Left colon (tissue), 2 donors: ENCODE results near the gene NRF1. TPM values are rescaled to one million over a fixed set of nuclear protein-coding genes. Genes with fewer than 3 reads are reported as not detected.
A peak's percentile ranks its signal among the peaks of the same experiment; 100 is the strongest.
"Not testable (repeated sequence)": the region's sequence is repeated elsewhere in the genome, so short reads cannot be mapped to it uniquely, and the experiment has no call there.

Source experiments
- ATAC-seq: fragments of 200-7000 bp; cut with Tn5 transposase; one replicate; pipeline ENCODE4 v1.9.1; 2020; ENCODE audit warnings: mild to moderate bottlenecking, moderate library complexity
- DNase-seq, 2 donors: peaks; one replicate each; pipeline ENCODE4 v3.0.0-alpha.2; 2020
- intact Hi-C, 2 donors: fragments of 100-400 bp; cut with DNase I in 1 of 2; cut with micrococcal nuclease in 1 of 2; formaldehyde crosslinking; loops; one replicate each; pipeline versions ENCODE4 v1.11.2 to v1.14.0; 2022; cut with DNase I, micrococcal nuclease
- total RNA-seq, 2 donors: library from RNA; stranded (reverse); fragmentation: NEBNext Ultra II Directional; extraction: Animal tissue kit (Norgen Biotek cat#: 25700); gene quantifications; one replicate each; pipeline ENCODE4 v1.2.1, GENCODE V29; 2021
- donor health status: DM: no; HTN: no; CAD: no.
- donor health status: DM: yes; HTN: yes; CAD: no.

NRF1 gene
- total RNA-seq, 2 donors from 2014 or later: 13.0 to 13.6 TPM

DNA sequence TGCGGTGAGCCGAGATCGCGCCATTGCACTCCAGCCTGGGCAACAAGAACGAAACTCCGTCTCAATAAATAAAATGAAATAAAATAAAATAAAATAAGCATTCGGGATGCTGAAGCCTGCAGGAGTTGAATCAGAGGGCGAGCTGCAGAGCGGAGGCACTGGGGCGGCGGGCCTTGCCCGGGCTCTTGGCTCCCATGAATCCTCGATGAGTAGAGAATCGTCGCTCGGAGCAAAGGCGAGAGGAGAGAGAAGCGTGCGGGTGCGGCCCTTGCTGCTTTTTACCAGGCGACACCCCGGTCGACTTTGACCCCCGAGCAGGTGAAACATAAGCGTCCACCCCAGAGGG lies 172.9 kb downstream of the NRF1 start:
- peak in 1 of 2 donors; percentile 30 for DNase-seq
- no peak for ATAC-seq
- intact Hi-C loops: no loop called here

DNA sequence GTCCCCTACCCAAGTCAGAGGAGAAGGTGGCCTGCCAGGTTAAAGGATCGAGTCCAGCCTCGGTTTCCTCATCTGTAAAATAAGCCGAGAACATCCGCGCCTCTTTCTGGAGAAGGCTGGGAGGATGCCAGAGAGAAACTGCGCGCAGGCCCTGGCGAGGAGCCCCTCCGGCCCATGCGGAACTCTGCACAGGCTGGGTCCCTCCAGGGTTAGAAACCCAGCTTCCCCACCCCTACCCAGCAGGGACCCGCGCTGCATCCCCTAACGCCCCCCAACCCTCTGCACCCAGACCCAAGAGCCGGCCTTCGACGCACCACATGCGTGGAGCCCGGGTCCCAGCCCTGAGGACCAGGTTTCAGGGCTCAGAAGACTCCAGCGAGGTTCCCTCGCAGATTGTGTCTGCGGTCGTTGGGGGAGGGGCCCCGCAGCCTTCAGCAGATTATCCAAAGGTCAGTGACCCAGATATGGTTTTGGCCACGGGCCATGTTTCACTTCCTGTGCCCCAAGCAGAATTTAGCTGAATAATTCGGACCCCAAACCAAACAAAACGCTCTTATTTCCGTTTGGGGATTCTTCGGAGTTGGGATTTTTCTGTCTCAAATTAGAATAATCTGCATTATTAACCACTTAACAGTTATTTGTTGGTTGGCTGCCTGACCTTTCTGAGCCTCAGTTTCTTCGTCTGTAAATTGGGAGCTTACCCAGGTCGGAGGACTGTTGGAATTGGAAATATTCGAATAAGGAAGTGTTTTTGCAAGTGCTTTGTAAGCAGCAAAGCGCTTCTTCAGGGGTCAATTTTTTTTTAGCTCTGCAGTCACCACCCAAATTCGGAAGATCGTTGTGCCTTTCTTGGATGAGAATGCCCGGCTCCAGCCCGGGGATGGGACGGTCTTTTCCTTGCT lies 173.5 kb downstream of the NRF1 start:
- DNase-seq: peak; percentile 41 to 61

DNA sequence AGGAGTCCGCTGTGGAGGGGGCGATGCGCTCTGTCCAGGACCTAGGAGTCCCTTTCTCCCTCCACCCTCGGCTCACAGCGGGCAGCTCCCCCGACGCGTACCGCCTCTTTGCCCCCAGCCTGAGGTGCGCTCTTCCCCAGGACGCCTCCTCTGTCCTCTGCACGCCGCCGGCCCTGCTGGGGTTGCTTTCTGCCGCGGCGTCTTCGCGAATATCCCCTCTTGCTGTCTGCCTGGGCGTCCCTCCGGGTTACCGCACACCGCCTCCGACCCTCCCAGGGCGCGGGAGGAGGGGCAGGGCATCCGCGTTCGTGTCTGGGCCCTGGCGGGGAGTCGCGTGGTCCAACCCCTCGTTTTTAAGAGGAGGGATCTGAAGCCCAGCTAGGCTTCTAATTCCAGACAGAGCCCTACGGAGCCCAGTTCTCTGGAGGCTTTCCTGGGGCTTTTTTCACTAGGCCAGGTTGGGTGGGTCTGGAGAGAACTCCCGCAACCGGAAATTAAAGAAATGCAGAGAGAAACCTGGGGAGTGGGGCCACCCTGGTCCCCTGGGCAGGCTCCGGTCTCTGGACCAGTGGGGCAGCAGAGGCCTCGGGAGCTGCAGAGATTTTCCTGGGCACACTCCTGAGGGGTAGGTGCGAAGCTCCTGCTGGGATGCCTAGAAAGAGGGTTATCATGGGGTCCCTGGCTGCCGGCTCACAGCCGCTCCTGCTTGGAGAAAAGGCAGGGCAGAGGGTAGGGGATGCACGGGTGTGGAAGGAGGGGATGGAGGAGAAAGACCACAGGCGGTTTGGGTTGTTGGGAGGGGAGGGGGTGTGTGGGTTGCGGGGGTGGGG lies 174.4 kb downstream of the NRF1 start:
- intact Hi-C loops: no loop called here
- DNase-seq: no peak
- ATAC-seq: no peak

More for the DNA sequence above, 173.5 kb downstream of the NRF1 start:
- no peak for ATAC-seq
- intact Hi-C loops: no loop called here

DNA sequence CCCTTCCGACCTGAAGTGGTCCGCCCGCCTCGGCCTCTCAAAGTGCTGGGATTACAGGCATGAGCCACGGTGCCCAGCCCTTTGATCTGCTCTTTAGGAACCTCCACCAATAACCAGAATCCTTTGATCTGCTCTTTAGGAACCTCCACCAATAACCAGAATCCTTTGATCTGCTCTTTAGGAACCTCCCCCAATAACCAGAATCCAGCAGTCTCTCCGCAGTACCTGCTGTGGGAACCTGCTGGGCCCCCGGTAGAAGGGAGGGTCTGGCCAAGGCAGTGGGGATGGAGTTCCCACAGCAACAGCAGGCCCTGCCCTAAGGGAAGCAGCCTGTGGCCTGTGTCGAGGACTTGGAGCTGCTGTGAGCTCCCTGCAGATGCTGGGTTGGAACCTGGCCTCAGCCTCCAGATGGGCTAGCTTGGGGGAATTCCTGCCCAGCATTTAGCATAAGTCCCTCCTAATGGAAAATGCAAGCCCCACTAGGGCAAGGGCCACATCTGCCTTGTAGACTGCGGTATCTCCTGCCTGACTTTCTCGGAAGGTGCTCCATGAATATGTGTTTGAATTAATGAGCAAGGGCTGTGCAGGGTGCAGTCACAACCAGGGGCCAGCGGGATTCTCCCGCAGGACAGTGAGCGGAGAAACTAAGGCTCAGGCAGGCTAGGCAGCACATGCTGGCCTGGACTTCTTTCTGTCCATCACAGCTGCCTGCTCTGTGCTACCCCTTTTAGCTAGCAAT lies 175.5 kb downstream of the NRF1 start:
- DNase-seq: no peak
- intact Hi-C loops: no loop called here
- no peak for ATAC-seq

DNA sequence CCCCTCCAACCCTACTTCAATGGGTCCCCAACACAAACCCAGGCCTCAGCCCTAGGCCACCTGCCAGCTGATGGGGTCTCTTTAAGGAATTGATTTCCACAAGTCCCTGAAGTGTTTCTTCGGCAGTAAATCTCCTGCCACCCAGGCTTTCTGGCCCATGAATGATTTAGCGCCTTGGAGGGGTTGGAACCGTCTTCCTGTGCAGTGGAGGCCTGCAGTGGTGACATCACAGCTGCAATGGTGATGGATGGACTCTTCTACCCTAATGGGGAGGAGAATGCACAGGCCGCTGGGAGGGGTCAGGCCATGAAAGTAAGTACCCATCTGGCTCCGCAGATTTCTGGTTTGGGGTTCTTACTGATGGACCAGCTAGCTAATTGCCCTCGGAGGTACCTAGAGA lies 177.5 kb downstream of the NRF1 start:
- intact Hi-C loops: no loop called here
- DNase-seq (no peak), ATAC-seq (no peak)

DNA sequence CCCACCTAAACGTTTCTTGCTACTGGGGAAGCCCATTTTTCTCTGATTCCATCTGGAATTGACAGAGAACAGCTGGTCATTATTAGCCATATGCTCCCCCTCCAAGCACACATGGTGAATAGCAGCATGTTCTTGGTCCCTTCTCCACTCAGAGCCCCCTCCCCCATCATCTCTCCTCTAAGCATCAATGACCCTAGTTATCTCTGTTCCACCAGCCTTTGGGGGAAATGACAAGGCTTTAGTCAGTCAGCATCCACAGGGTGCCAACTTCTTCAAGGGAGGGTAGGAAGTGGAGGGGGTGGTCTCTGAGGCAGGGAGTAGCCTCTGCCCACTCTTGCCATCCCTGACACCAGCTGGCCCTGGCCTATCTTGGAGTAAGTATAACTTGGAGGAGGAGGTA lies 178.1 kb downstream of the NRF1 start:
- DNase-seq (no peak), ATAC-seq (no peak)
- intact Hi-C loops: no loop called here

DNA sequence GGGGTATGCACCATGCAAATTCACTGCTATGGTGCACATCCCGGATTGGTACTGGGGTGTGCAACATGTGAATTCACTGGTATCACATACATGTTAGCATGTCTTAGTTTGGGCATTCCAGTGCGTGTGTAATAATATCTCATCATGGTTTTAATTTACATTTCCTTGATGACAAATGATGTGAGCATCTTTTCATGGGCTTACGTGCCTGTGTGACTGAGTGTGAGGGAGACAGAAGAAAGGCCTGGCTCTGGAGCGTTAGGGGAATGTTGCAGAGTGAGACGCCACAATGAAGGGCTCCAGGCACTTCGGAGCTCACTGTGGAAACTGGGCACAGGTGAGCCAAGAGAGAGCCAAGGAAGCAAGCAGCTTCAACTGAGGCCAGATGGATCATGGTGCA lies 178.6 kb downstream of the NRF1 start:
- intact Hi-C loops: no loop called here
- DNase-seq (no peak), ATAC-seq (no peak)

DNA sequence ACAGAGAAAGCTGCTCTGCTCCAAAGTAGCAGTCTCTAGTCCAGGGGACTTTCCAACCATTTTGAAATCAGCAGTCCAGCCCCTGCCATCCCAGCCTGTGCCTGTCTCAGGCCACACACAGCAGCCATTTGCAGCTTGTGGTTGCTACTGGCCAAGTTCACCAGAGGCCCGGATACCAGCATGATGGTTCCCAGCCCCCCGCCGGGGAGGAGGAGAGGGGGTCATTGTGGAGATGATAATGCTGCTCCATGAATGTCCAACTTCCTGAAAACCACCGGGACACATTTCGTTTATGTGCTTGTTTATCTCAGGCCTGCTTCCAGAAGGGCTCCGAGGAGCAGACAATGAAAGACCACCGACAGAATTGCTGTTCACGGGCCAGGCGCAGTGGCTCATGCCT lies 181.2 kb downstream of the NRF1 start:
- DNase-seq: no peak
- intact Hi-C loops: no loop called here
- ATAC-seq: no peak

DNA sequence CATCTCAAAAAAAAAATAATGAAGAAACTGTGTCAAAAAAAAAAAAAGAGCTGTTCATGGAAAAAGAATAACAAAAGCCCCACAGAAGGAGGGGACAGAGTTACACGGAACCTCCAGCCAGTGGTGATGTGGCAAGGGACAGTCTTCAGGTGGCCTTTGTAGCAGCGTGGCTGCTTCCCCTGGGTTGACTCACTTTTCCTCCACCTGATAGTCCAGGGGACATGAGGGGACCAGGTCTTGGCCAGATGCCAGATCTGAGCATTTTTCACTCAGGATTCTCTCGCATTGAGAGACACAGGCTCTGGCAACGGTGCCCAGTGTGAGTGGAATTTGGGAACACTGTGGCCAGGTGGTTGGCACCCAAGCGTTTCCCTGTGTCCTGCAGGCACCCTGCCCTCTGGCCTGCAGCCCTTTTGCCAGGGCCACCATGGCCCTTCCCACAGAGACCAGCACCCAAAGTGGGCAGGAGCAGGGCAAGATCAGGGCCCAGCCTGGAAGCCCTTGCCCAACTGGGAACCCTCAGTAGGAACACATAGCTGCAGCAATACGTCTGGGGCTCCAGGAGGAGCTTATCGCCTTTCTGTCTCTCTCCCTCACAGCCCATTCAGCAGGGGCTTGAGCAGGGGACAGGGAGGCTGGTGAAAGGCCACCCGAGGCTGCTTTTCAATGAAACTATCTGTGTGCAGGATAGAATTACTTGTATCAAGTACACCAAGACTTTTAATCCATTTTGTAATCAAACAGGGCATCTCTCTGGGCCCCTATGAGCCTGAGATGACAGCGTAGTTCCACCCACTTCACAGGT lies 182.2 kb downstream of the NRF1 start:
- no peak for ATAC-seq

DNA sequence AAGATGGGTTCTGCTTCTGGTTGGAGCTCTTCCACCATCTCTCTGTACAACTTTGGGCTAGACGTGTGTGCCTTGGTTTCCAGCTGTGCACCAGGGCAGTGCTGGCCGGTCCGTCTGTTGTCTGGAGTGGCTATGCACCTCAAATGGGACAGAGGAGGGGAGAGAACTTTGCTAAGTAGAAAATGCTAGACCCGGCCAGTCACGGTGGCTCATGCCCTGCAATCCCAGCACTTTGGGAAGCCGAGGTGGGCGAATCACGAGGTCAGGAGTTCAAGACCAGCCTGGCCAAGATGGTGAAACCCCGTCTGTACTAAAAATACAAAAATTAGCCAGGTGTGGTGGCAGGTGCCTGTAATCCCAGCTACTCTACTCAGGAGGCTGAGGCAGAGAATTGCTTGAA lies 182.9 kb downstream of the NRF1 start:
- DNase-seq, intact Hi-C loops, ATAC-seq: not testable (repeated sequence)

More for the DNA sequence above, 182.2 kb downstream of the NRF1 start:
- no peak for DNase-seq
- intact Hi-C loops: no loop called here

DNA sequence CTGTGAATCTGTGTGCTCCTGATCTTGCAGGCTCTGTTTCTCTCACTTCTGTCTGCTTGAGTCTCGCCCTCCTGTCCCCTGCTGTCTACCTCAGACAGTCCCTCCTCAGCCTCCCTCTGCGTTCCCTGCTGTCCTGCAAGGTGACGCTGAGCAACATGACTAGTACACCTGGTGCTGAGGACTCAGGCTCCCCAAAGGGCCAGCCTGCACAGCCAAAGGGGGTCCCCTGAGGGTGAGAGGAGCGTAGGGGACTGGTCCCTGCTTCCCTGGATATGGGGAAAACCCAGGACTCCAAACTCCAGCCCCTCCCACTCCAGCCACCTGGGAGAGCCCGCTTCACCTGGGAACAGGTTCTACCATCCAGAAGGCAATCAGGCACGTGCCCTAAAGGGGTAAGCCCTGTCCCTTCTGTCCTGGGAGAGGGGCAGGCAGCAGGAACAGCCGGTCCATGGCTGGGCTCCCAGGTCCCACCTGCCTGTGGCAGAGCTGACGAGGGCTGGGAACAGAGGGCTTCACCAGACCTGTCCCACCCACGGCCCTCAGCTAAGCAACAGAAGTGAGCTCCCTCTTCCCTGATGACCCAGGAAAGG lies 184.8 kb downstream of the NRF1 start:
- DNase-seq: no peak
- no peak for ATAC-seq
- intact Hi-C loops: no loop called here

DNA sequence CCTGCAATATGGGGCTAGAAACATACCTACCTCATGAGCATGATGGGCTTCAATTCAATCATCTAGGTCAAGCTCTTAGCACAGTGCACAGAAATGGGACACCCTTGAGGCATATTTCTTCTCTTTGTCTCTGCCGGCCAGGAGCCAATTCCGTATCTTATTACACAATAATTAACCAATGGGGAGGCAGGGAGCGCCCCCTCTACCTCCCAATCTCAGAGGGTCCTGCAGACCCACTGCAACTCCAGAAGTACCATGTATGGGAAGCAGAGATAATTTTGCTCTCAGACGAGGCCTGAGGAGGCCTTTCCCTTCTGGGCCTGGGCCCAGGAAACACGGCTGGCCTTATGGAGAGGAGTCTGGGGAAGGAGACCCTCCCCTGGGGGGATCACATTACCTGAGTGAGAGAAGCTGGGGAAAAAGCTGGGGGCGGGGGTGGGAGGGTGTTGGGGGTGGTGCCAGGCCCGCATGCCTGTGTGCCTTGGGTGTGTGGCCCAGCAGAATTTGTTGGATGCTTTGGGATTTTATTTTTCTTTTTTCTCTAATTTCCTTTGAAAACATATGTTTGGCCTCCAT lies 185.8 kb downstream of the NRF1 start:
- DNase-seq (no peak), ATAC-seq (no peak)
- intact Hi-C loops: no loop called here

DNA sequence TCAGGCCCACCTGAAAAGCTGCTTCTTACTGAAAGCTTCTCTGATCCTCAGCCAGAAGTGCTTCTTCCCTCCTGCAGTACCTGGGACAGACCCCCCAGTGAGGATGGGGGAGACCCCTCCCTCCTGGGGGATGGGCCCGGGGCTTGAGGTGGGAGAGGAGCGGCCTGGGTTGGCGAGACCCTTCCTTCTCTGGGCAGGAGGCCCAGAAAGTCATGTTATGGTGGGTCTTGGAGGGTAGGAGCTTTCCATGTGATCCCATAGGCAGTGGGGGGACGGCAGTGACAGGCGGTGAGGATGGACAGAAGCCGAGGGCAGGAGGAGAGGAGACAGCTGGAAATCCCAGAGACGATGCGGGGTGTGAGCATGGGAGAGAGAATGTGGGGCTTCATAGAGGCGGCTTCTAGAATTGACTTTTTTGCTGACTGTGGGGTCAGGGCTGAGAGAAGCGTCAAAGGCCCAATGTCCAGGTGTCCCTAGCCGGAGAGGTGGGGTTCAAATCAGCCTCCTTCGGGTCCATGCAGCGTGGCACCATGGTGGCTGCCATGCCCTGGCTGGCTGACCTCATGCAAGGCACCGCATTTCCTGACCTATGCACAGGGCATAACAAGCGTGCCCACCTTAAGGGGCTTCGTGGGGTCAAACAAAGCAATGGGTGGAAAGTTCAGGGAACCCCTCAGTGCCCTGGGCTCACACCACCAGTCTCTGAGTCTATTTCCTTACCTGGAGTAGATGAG lies 187.3 kb downstream of the NRF1 start:
- intact Hi-C loops: no loop called here

DNA sequence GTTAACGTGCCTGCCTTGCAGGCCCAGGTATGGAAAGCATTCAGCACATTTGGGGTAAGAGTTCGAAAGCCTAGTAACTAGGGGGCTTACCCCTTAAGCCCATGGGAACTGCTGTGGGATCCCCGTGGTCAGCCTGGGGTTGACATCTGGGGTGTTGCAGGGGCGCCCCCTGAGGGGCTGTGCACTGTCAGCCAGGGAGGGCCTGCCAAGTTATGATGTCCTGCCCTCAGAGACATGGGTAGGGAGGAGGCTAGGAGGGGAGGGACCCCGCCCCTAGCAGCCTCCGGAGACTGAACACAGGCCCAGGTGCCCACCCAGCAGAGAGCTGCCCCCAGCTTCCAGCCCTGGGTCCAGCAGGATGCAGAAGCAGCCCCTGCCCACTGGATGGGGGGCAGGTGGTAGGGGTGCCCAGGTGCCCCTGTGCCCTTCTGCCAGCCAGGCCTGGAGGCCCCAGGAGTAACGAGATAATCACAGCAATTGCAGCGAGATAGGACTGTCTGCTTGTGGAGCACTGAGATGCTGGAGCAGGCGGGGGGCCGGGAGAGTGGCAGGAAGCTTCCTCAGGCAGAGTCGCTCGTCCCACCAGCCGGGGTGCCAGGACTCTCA lies 187.9 kb downstream of the NRF1 start:
- no peak for ATAC-seq
- intact Hi-C loops: no loop called here

More for the DNA sequence above, 187.3 kb downstream of the NRF1 start:
- DNase-seq: no peak
- no peak for ATAC-seq

DNA sequence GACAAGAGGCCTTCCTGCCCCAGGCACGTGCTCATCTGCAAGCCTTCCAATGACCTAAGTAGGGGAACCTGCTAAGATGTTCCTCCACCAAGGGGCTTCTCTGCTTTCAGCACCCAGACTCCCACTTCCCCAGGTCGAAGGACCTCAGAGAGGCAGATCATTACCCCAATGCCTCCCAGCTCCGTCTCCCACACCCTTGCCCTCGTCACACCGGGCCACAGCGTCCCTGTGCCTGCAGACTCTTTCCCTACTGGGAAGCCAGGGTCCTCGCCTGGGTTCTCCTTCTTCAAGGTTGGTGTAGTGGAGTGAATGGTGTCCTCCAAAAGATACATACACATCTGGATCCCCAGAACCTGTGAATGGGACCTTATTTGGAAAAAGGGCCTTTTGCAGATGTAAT lies 189.4 kb downstream of the NRF1 start:
- ATAC-seq (no peak), DNase-seq (no peak)
- intact Hi-C loops: no loop called here

More for the DNA sequence above, 187.9 kb downstream of the NRF1 start:
- no peak for DNase-seq

DNA sequence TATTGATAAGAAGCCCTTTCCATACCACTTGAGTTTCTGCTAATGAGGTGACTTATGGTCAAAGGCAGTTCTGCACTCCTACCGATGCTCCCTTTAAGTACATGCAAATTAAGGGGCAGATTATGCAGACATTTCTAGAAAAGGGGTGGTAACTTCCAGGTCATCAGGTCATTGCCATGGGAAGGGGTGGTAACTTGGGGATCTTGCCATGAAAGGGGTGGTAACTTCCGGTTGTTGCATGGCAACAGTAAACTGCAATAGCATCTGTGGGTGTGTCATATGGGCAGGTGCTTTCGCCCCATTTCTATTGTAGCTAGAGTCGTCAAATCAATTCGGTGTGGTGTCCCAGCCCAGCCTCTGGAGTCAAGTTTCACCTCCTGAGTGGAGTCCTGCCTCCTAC lies 190.4 kb downstream of the NRF1 start:
- intact Hi-C loops: no loop called here
- DNase-seq (no peak), ATAC-seq (no peak)

DNA sequence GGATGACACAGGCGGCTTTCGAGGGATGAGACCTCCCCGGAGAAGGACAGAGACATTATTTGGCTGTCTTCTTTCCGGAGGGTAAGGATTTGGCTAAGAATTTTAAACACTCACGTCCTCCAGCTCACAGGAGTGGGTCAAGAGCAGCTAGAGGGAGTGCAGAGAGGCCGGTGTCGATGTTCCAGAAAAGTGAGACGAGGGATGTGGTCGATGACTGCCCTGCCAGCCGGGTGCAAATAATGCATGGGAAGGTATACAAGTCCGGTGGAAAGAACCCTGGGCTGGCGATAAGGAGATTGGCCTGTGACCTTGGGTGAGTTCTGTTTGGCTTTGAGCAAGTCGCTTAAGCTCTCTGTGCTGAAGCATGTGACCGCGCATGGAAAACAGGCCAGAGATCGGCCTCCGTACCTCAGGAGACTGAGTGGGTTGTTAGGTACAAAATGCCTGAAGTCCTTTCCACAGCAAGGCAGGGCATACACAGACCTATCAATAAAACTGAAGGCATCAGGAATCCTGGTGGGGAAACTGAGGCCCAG lies 192.1 kb downstream of the NRF1 start:
- DNase-seq (no peak), ATAC-seq (no peak)
- intact Hi-C loops: no loop called here
